ENCODE data around the gene MLLT6.

DNA sequence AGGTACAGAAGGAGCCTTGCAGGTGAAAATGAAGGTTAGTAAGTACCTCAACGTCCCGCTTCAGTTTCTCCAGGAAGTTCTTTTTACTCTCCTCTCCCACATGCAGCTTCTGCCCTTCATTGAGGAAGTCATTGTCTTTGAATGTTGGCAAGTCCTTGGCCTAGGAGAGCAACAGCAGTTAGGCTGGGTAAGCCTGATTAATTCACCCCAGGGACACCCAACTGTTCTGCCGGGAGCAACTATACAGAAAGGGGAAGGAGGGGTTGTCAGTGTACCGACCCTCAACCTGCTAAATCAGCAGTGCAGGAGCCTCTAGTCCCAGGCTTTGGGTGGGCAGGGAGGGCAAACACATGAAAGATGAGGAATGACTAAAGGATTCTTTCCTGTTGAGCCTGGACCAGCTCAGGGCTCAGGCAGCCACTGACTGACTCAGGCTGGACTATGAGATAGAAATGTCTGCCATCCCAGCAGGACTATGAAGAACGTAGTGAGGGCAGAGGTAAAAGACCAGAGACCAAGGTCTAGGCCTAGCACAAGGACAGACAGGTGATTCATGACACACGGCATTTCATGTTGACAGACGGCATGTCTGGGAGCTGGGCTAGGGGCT lies 72.7 kb downstream of the MLLT6 start:
- TF ChIP-seq, protein P1, sequence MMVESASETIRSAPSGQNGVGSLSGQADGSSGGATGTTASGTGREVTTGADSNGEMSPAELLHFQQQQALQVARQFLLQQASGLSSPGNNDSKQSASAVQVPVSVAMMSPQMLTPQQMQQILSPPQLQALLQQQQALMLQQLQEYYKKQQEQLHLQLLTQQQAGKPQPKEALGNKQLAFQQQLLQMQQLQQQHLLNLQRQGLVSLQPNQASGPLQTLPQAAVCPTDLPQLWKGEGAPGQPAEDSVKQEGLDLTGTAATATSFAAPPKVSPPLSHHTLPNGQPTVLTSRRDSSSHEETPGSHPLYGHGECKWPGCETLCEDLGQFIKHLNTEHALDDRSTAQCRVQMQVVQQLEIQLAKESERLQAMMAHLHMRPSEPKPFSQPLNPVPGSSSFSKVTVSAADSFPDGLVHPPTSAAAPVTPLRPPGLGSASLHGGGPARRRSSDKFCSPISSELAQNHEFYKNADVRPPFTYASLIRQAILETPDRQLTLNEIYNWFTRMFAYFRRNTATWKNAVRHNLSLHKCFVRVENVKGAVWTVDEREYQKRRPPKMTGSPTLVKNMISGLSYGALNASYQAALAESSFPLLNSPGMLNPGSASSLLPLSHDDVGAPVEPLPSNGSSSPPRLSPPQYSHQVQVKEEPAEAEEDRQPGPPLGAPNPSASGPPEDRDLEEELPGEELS (CRISPR knock-in tag; IDR thresholded peaks at IDR 0.05), result no peak
- TF ChIP-seq, protein P2, sequence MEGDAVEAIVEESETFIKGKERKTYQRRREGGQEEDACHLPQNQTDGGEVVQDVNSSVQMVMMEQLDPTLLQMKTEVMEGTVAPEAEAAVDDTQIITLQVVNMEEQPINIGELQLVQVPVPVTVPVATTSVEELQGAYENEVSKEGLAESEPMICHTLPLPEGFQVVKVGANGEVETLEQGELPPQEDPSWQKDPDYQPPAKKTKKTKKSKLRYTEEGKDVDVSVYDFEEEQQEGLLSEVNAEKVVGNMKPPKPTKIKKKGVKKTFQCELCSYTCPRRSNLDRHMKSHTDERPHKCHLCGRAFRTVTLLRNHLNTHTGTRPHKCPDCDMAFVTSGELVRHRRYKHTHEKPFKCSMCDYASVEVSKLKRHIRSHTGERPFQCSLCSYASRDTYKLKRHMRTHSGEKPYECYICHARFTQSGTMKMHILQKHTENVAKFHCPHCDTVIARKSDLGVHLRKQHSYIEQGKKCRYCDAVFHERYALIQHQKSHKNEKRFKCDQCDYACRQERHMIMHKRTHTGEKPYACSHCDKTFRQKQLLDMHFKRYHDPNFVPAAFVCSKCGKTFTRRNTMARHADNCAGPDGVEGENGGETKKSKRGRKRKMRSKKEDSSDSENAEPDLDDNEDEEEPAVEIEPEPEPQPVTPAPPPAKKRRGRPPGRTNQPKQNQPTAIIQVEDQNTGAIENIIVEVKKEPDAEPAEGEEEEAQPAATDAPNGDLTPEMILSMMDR (CRISPR knock-in tag; IDR thresholded peaks at IDR 0.05), result no peak
- no peak for TF ChIP-seq EP300 (IDR thresholded peaks at IDR 0.05; ENCODE audit: low read depth in 2 of 2, low read length in 2 of 2)
- no peak for TF ChIP-seq EP300 (CRISPR knock-in tag; IDR thresholded peaks at IDR 0.05; ENCODE audit: borderline replicate concordance)
- TF ChIP-seq FOSL1 (CRISPR knock-in tag; IDR thresholded peaks at IDR 0.05; ENCODE audit: borderline replicate concordance), result no peak
- no peak for TF ChIP-seq SOX6 (IDR thresholded peaks at IDR 0.05)
- no peak for TF ChIP-seq SOX6 (CRISPR knock-in tag; IDR thresholded peaks at IDR 0.05)
- TF ChIP-seq, protein P3, sequence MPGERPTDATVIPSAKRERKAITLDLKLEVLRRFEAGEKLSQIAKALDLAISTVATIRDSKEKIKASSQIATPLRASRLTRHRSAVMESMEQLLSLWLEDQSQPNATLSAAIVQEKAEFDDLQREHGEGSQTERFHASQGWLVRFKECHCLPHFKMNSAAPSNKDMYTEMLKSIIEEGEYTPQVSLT (CRISPR knock-in tag; IDR thresholded peaks at IDR 0.05; ENCODE audit: borderline replicate concordance, low read depth), result no peak

Measured in HepG2 (cell line).